Measurements from ENCODE around the gene SYNE3.

Gene SYNE3
- total RNA-seq = 23.5 to 176 (median 58.5) reads per million in 18 experiments

GRCh38 chr14:95516554-95517181 lies at the start of gene SYNE3:
Gene SYNE3, minus strand, starts transcription at chr14:95516650. Its CDS starts 40,829 bp downstream, at chr14:95475821.
- peak; percentile 45 to 49 for DNase-seq

- DNase-seq = no peak
Measured at GRCh38 chr14:95564060-95564459, 47.6 kb upstream of the SYNE3 start.

GRCh38 chr14:95562892-95563685 lies 46.6 kb upstream of the SYNE3 start:
- no peak for DNase-seq

GRCh38 chr14:95561001-95561412 lies 44.6 kb upstream of the SYNE3 start:
- peak; percentile 63 to 70 for DNase-seq

- DNase-seq = no peak
Measured at GRCh38 chr14:95559203-95559602, 42.8 kb upstream of the SYNE3 start.

GRCh38 chr14:95557832-95558231 lies 41.4 kb upstream of the SYNE3 start:
- DNase-seq = no peak

- DNase-seq = no peak
Measured at GRCh38 chr14:95557291-95557690, 40.8 kb upstream of the SYNE3 start.

GRCh38 chr14:95555053-95555452 lies 38.6 kb upstream of the SYNE3 start:
- no peak for DNase-seq

- DNase-seq = no peak
Measured at GRCh38 chr14:95553141-95553540, 36.7 kb upstream of the SYNE3 start.

GRCh38 chr14:95551435-95551834 lies 35.0 kb upstream of the SYNE3 start:
- DNase-seq = no peak

- DNase-seq = no peak
Measured at GRCh38 chr14:95549656-95550585, 33.5 kb upstream of the SYNE3 start.

GRCh38 chr14:95548328-95548929 lies 32.0 kb upstream of the SYNE3 start:
- no peak for DNase-seq

- no peak for DNase-seq
Measured at GRCh38 chr14:95547626-95548327, 31.3 kb upstream of the SYNE3 start.

GRCh38 chr14:95547272-95547625 lies 30.8 kb upstream of the SYNE3 start:
- DNase-seq = no peak

GRCh38 chr14:95545515-95546168 lies 29.2 kb upstream of the SYNE3 start:
- peak in 1 of 2 donors; percentile 30 for DNase-seq

GRCh38 chr14:95544588-95544987 lies 28.1 kb upstream of the SYNE3 start:
- no peak for DNase-seq

GRCh38 chr14:95543021-95543420 lies 26.6 kb upstream of the SYNE3 start:
- no peak for DNase-seq

- DNase-seq = no peak
Measured at GRCh38 chr14:95541932-95542930, 25.8 kb upstream of the SYNE3 start.

- DNase-seq = no peak
Measured at GRCh38 chr14:95541346-95541745, 24.9 kb upstream of the SYNE3 start.

- no peak for DNase-seq
Measured at GRCh38 chr14:95540236-95540855, 23.9 kb upstream of the SYNE3 start.
